ENCODE measurements around the gene TRPV4.

The TRPV4 gene

DNA sequence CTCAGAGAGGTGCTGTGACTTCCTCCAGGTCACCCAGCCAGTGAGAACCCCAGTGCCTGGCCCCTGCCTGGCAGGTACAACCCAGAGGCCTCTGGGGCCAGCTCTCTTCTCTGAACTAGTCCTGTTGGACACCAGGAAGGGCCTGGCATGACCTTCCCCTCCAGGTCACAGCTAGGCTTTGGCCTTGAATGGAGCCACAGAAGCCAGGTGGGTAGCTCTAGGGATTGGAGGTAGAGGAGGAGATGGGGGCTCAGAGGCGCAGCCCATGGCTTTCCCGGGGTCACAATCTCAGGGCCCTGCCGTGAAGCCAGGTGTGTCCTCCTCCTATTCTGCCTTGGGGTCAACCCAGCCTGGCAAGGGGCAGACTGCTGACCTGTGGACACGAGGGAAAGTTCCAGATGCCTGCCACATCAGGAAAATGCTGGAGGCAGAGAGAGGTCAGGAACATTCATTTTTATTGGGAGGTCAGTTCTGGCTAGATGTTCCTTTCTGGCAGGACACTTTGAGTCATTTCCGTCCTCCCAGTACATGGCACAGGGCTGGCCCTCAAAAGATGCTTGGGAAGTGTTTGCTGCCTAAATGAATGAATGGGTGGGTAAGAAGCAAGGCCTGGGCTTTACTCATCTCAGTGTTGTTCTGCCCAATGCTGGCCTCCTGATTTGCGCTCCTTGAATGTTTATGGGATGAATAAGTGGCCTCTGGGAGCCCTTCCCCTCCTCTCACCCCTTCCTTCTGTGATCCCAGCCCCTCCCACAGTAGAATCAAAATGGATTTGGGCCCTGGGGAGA, 94.1 kb downstream of the TRPV4 start:
- DNase-seq (ENCODE audit: low spot score in 2 of 2) = no peak

GRCh38 chr12:109738209-109738608, 95.0 kb downstream of the TRPV4 start:
- ATAC-seq (ENCODE audit: low read depth) (no peak), DNase-seq (ENCODE audit: low spot score in 2 of 2) (no peak)
- no peak overlapping the region for H3K4me3 Mint-ChIP-seq
- no peaks in the 10 kb centered on the region for H3K4me1 Mint-ChIP-seq
- no peak overlapping the region for H3K27ac Mint-ChIP-seq
- H3K27me3 Mint-ChIP-seq = peaks cover 19% of the 10 kb centered on the region
- H3K36me3 Mint-ChIP-seq = no peaks in the 10 kb centered on the region
- H3K9me3 Mint-ChIP-seq = no peaks in the 10 kb centered on the region

More for the DNA sequence above, 94.1 kb downstream of the TRPV4 start:
- Mint-ChIP-seq H3K27me3 (peaks cover 16% of the 10 kb centered on the region), H3K36me3 (no peaks in the 10 kb centered on the region), H3K4me1 (no peaks in the 10 kb centered on the region), H3K27ac (no peak overlapping the region), H3K4me3 (no peak overlapping the region), H3K9me3 (no peaks in the 10 kb centered on the region)
- no peak for ATAC-seq (ENCODE audit: low read depth)

DNA sequence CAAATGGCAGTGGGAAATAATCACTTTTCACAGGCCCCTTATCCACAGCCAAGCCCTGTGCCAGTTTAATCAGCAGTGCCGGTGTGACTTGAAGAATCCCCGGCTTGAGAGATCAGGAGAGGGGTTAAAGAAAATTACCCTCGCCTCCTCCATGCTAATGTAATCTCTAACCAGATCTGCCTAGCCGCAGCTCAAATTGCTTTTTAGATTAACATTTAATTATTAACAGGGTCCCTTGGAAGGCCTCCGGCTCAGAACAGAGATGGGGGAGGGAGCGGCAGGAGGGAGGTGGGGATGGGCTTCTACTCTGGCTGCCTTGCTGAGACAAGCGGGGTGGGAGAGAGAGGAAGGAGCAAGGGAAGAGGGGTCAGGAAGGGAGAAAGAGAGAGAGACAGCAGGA, 95.6 kb downstream of the TRPV4 start:
- ATAC-seq (ENCODE audit: low read depth) (no peak), DNase-seq (ENCODE audit: low spot score in 2 of 2) (no peak)
- H3K27me3 Mint-ChIP-seq = peaks cover 22% of the 10 kb centered on the region
- no peak overlapping the region for H3K4me3 Mint-ChIP-seq
- H3K9me3 Mint-ChIP-seq = no peaks in the 10 kb centered on the region
- no peaks in the 10 kb centered on the region for H3K4me1 Mint-ChIP-seq
- H3K36me3 Mint-ChIP-seq = no peaks in the 10 kb centered on the region
- no peak overlapping the region for H3K27ac Mint-ChIP-seq

GRCh38 chr12:109737126-109737525, 96.1 kb downstream of the TRPV4 start:
- no peak overlapping the region for H3K4me3 Mint-ChIP-seq
- H3K27me3 Mint-ChIP-seq = peaks cover 22% of the 10 kb centered on the region
- H3K36me3 Mint-ChIP-seq = no peaks in the 10 kb centered on the region
- no peaks in the 10 kb centered on the region for H3K9me3 Mint-ChIP-seq
- H3K4me1 Mint-ChIP-seq = no peaks in the 10 kb centered on the region
- H3K27ac Mint-ChIP-seq = no peak overlapping the region
- ATAC-seq (ENCODE audit: low read depth) = no peak
- DNase-seq (ENCODE audit: low spot score in 2 of 2) = no peak

GRCh38 chr12:109736552-109737108, 96.6 kb downstream of the TRPV4 start:
- peaks cover 22% of the 10 kb centered on the region for H3K27me3 Mint-ChIP-seq
- DNase-seq (ENCODE audit: low spot score in 2 of 2) = no peak
- no peaks in the 10 kb centered on the region for H3K9me3 Mint-ChIP-seq
- no peak overlapping the region for H3K4me3 Mint-ChIP-seq
- peak; percentile 63 for ATAC-seq (ENCODE audit: low read depth)
- no peaks in the 10 kb centered on the region for H3K36me3 Mint-ChIP-seq
- no peak overlapping the region for H3K27ac Mint-ChIP-seq
- no peaks in the 10 kb centered on the region for H3K4me1 Mint-ChIP-seq

- Mint-ChIP-seq H3K9me3 (no peaks in the 10 kb centered on the region), H3K36me3 (no peaks in the 10 kb centered on the region), H3K4me1 (no peaks in the 10 kb centered on the region), H3K27ac (no peak overlapping the region), H3K4me3 (no peak overlapping the region), H3K27me3 (peaks cover 22% of the 10 kb centered on the region)
- DNase-seq (ENCODE audit: low spot score in 2 of 2) (no peak), ATAC-seq (ENCODE audit: low read depth) (no peak)
These were observed 97.2 kb downstream of the TRPV4 start for GRCh38 chr12:109735825-109736551.

DNA sequence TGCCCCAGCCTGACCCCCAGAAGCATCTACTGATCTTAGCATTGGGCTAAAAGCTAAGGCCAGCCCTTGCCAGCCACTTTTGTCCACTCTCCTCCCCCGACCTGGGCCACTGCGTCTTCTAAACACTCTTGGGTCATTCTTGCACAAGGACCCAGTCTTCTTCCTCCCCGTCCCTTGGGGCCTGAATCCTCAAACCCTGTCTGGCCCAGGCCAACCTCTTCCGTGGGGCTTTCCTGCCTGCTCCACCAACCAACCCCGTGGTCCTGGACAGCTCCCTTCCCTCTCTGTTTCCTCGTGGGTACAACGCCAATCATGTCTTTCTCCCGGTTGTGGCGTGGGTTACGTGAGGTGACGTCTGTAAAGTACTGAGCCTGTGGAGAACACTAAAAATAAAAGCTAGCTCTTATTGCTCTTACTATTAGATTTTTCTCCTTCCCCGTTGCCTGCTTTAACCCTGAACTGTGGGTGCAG, 98.1 kb downstream of the TRPV4 start:
- no peaks in the 10 kb centered on the region for H3K9me3 Mint-ChIP-seq
- peaks cover 18% of the 10 kb centered on the region for H3K27me3 Mint-ChIP-seq
- ATAC-seq (ENCODE audit: low read depth) (no peak), DNase-seq (ENCODE audit: low spot score in 2 of 2) (no peak)
- H3K27ac Mint-ChIP-seq = no peak overlapping the region
- H3K4me3 Mint-ChIP-seq = no peak overlapping the region
- no peaks in the 10 kb centered on the region for H3K36me3 Mint-ChIP-seq
- no peaks in the 10 kb centered on the region for H3K4me1 Mint-ChIP-seq

DNA sequence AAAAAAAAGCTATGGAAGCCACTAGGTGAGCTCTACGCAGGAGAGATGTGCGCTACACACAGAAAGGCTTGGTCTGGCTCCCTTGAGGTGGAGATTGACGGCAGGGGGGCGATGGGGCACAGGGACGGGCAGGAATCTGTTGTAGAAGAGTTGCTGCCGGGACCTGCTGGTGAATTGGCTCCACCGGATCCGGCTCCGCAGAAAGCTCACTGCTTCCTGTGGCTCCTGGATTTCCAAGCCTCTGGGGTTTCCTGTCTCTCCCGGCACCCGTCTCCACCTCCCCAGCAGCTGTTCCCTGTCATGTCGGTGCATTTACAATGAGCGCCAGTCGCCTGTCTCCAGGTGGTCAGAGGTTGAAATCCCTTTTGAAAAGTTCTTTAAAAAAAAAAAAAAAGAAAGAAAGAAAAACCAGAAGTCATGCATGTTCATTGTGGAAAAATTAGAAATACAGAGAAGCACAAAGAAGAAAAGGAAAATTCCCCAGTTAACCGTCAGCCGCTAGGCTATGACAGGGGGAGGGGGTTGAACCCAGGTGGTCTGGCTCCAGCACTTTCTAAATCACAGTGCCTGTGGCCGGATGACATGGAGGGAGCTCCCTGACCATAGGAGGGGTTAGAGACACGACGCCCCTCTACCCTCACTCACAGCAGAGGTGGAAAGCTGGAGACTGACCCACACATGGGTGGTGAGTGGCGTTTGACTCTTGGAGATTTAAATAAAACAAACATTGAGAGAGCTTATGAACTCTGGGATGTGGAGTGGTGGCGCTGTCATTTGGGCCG, 98.8 kb downstream of the TRPV4 start:
- Mint-ChIP-seq H3K36me3 (no peaks in the 10 kb centered on the region), H3K27ac (no peak overlapping the region), H3K27me3 (peaks cover 18% of the 10 kb centered on the region), H3K4me1 (no peaks in the 10 kb centered on the region), H3K9me3 (no peaks in the 10 kb centered on the region), H3K4me3 (no peak overlapping the region)
- ATAC-seq (ENCODE audit: low read depth) (no peak), DNase-seq (ENCODE audit: low spot score in 2 of 2) (no peak)
